C4-2B (cell line): ENCODE results near the gene ABCG2.

Experiments used
- CTCF ChIP-seq: fragments of 450-650 bp; conservative IDR thresholded peaks from 2 replicates; pipeline ENCODE4 v1.5.1; 2017; ENCODE audit warnings: mild to moderate bottlenecking
- ZFX ChIP-seq: fragments of 450-650 bp; IDR thresholded peaks from 2 replicates; pipeline ENCODE4 v1.6.1; 2017

GRCh38 chr4:88196013-88196365 lies 37.5 kb upstream of the ABCG2 start:
- TF ChIP-seq CTCF (no peak), ZFX (no peak)
